ENCODE measurements around the gene SIRPB1.

DNA sequence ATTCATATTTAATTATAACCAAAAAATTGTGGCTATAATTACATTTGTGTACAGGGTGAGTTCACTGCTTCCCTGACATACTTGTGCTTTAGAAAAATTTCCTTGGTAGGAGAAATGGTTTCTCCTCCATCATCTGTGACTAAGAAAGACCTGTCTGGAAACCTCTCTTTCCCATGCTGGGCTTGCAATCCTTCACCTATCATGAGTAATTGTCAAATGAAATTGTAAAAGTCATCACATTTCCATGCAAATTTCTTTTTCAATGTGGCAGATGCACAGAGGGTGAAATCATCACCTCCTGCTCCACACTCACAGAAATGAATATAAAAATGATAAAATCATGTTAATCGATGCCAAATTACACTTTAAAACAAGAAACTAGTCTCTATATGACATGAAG, 1.5 kb upstream of the SIRPB1 start:
- TF ChIP-seq EZH2 (IDR thresholded peaks at IDR 0.05; ENCODE audit: insufficient read depth, poor library complexity, severe bottlenecking) (no peak), EZH2phosphoT487 (IDR thresholded peaks at IDR 0.05; ENCODE audit: insufficient read depth, low read depth) (no peak)
